A549 treated with AZD2906 at 1 μM for 4 hours (cell line): ENCODE results near the gene TASL. TPM values are rescaled to one million over a fixed set of nuclear protein-coding genes. Genes with fewer than 3 reads are reported as not detected.

Experiments used
- total RNA-seq: library from RNA; stranded (reverse); fragments of 200-300 nt; extraction: Qiagen RNA extraction; gene quantifications from 5 replicates; pipeline ENCODE4 v1.2.3, GENCODE V29; 2022

The TASL gene
- total RNA-seq, result not detected in 5 replicates

GRCh38 chrX:30577362-30577991 is at the start of gene TASL:
Gene TASL, minus strand, starts transcription at chrX:30577766. Its CDS starts 17,411 bp downstream, at chrX:30560355.

Other genes with a start within 250 kb of the TASL start
- 1.9 to 2.3 TPM (median 2.0 TPM) in 5 replicates for gene GK, start 75.7 kb upstream of the TASL start, total RNA-seq